Stimulated activated CD8-positive, alpha-beta memory T cell treated with anti-CD3 and anti-CD28 coated beads, Interleukin-15, amount 100 ng/mL, for 48 hours (primary cell): ENCODE results near the gene CASKIN2.
"Not testable (repeated sequence)": the region's sequence is repeated elsewhere in the genome, so short reads cannot be mapped to it uniquely, and the experiment has no call there.

Experiments used
- DNase-seq, 2 donors: peaks; one replicate each; pipeline ENCODE4 v3.0.0-alpha.2; 2020; ENCODE audit warnings: low read depth in 2 of 2

CASKIN2 gene

DNA sequence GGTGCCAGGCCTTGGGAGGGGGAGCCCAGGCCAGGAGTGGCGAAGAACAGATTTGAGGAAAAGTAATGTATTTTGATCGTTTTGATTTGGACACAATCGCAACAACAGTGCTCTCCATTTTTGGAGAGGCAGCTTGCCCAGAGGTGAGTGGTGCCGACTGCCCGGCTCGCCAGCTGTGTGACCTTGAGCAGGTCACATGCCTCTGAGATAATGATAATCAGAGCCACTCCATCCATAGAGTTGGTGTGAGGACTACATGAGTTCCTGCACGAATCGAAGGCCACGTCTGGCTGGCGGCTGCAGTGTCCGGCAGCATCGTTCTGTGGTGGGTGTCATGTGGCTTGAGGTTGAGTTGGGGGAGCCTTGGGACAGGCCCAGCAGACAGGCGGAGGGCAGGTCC lies 30.8 kb upstream of the CASKIN2 start:
- no peak for DNase-seq

DNA sequence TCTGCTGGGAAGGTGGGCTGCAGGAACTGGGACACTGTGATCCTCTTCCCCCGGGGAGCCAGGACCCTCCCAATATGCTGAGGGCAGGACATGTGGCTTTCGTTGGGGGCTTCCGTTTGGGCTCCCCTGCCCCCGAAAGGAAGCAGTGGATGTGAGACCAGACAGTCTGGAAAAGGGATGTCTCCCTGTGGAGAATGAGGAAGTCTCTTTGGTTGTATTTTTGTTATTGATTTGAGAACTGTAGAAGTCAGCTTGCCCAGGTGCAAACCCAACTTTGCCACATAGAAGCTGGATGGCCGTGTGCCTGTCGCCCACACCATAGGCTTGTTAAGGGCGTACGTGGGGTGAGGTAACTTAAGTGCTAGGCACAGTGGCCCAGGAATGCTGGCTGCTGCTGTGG lies 28.9 kb upstream of the CASKIN2 start:
- no peak for DNase-seq

DNA sequence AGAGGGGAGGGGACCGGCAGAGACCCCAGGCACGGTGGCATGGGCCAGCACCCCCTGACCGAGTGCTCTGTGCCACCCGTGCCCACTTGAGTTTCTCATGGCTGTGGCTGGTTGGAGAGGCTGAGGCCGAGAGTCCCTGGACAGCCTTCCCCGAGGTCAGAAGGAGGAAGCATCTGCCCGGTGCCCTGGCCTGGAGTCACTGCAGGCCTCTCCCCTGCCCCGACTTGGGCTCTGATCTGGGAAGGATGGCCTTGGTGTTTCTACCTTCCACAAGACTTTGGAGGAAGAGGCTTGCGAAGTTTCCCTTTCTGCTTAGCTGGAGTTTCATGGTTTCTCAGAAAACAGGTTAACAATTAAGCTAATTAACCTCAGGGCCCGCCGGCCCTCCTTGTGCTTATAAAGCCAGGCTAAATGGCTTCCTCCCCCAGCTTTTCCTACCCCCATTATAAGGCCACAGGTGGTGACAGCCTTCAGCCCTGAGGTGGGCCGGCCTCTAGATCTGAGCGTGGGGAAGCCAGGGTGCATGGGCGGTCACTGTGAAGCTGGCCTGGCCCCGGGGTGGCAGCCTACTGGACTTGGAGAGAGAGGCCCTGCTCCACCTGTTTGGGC lies 27.5 kb upstream of the CASKIN2 start:
- DNase-seq = no peak

DNA sequence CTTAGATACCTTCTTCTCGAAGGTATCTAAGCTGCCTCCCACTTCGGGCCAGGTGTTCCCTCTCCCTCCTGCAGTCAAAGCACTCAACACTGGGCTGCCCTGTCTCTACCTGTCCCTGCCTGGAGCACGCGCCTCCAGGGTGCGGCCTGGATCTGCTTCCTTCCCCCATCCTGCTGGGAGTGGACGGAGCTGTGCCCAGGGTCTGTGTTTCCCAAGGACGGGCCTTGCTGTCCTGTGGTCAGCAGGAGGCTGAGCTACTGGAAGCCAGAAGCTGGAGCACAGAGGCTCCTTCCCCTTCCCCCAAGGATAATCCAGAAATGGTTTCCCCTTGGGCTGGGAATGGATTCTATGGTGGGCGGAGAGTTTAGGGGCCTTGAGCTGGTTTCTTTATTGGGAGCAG lies 26.9 kb upstream of the CASKIN2 start:
- no peak for DNase-seq

DNA sequence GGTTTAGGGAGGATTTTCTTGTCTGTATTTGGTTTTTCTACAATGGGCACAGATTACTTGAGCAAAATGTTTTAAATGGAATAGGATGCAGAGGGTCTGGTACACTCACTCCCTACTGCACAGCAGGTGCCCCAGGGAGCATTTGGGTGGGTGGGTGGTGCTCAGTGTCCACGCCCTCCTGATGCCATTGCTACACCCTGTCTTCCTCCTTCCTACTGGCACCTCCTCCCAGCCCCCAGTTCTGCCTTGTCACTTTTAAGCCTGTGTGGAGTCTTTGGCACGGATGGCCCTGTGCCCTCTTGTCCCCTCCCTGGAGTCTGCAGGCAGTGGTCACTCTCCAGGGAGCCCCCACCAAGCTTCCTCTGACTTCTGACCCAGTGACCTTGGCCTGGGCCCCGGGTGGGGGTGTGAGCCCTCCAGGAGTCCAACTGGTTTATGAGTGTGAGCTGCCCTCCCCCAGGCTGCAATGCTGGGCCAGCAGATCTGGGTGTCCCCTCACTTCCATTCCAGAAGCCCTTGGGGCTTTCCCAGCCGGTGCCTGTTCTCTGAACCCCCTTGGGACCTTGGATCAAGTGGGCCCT lies 25.7 kb upstream of the CASKIN2 start:
- DNase-seq = no peak

DNA sequence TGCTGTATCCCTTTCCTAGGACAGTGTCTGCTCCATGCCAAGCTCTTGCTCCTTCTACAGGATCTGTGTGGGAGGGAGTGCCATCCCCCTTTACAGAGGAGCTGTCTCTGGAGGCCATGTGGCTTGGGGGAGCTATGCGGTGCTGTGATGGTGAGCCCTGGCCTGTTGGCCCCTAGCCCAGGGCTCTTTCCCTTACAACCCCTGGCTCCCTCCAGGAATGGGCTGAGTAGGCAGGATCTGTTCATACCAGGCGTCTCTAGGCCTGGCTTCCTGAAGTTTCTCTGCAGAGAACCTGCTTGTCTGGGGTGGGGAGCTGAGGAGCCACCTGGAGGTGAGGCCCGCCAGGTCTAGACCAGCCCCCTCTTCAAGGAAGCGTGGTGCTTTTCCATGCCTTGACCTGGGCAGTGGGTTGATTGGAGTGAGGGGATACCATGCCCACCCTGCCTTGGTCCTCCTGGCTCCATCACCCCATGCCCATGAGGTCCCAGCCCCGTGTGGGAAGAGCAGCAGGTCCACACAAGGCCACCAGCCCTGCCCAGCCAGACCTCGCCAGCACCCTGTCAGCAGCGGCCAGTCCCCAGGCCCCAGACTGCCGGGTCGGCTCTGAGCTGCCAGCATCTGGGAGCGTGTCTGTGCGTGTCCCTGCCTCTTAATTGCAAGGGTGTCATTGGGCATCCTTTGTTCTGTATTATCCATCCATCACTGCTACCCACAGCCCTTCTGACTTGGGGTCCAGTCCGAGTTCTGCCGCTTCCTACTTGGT lies 24.8 kb upstream of the CASKIN2 start:
- DNase-seq = no peak

DNA sequence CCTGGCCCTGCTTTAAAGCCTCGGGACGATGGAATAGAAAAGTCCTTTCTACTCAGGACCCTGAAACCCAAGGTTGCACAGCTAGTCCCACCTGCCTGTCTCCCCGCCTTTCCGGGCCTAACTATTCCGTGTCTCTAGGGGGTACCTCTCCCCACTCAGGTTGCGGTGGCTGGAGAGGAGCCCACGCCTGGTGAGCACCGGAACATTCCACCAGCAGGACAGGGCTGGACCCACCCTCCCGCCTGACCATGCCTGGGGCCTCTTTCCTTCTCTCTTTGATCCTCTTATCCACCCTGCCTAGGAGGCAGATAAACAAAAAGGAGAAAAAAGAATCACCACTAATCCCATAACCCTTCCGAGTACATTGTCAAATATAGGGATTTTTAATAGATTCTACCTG lies 21.0 kb upstream of the CASKIN2 start:
- no peak for DNase-seq

DNA sequence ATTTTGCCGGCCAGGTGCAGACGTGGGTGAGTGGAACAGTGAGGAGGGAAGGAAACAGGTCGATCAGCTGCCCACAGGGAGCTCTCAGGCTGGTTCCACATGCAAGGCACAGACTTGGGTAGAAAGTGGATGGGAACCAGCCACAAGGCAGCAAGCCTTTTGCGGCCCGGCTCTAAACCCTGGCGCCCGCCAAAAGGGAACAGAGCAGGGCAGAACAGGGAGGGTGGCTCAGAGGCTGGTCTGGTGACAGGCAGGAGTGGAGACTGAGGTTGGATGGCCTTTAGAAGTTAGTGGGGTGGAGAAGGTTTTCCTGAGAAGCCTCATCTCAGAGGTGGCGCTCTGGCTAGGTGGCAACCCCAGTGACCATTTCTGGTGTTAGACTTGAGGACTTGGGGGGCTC lies 20.5 kb upstream of the CASKIN2 start:
- no peak for DNase-seq

DNA sequence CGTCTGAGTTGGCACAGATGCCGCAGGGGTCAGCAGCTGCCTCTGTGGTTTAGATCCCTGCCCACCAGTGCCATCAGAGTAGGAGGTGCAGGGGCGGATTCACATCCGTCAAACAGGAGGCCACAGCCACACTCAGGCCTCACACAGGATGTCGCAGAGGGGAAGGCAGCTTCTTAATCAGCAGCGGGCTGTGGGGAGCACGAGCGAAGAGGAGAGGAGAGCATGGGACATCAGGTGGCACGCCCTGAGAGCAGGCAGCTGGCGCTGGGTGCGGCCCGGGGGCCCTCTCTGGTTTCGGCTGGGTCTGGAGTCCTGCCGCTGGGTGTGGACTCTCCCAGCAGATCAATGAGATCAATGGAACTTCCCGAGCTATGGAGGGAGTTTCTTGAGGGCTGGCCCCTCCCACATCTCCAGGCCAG lies 19.8 kb upstream of the CASKIN2 start:
- DNase-seq = peak; percentile 56 to 67

DNA sequence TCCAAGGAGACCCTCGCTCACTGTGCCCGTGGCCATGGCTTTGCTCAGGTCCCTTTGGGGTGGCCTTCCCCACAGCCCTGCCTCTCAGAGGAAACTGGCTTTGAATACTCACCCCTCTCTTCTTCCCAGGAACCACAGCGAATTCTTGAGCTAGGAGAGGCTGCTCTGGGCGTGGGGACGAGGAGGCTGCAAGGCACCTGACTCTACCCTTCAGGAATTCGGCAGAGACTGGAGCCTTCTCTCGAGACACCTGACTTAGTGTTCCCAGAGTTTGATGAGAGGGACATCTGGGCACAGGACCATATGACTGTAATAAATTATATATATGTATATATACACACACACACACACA lies 16.4 kb upstream of the CASKIN2 start:
- no peak for DNase-seq

DNA sequence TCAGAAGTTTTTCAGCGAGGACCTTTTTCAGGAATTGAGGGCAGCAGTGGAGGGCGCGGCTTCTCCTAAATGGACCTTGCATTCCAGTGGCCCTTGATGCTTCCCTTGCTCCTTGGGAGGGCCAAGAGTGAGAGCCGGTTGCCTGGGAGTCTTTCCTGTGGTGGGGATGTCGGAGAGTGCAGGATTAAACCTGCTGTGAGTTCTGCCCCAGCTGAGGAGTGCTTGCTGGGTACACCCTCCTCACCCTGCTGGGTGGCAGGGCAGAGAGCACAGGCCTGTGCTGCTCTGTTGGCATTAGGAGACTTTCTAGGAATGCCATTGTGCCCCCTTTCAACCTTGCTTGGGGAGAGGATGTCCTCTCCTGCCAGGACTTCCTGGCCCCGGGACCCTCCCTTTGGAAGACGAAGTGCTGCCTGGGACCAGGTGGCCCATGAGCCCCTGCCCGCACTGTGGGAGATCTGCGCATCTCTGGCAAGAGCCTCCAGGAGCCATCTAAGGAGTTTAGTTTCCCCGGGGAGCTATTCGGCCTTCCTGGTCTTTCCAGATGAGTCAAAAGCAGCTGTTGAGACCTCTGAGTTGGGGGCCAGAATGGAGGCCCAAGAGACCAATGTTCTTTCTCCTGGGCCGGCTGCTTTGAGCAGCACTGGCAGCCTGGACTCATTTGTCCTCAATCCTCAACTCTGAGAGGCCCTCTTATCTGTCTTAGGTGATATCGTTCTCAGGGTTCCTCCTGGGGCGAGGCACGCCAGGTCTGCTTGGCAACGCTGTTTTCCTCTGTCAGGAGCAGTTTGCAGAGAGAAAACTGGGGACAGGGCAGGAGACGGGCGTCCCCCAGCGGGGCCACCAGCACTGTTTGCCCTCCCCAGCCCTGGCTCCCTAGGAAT lies 15.7 kb upstream of the CASKIN2 start:
- no peak for DNase-seq

DNA sequence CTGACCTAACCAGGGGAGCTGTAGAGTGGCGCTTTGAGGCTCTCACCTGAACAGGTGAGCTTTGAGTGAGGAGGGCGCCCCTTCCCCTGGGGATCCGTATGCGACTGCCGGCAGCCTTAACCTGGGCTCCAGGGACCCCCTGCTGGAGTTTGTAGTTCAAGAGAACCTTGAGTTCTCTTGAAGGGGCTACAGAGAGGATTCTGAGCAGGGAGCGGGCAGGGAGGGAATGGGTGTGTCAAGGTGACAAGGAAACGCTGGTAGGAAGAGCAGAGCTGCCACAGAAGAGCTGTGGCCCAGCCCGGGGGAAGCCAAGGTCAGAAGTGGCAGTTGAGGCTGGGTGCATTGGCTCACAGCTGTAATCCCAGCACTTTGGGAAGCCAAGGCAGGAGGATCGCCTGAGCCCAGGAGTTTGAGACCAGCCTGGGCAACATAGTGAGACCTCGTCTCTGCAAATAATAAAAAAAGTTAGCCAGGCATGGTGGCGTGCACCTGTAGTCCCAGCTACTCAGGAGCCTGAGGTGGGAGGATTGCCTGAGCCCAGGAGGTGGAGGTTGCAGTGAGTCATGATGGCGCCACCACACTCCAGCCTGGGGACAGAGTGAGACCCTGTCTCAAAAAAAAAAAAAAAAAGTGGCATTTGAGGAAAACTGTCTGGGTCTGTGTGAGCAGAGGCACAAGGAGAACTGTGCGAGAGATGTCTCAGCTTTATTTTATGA lies 11.4 kb upstream of the CASKIN2 start:
- no peak for DNase-seq

DNA sequence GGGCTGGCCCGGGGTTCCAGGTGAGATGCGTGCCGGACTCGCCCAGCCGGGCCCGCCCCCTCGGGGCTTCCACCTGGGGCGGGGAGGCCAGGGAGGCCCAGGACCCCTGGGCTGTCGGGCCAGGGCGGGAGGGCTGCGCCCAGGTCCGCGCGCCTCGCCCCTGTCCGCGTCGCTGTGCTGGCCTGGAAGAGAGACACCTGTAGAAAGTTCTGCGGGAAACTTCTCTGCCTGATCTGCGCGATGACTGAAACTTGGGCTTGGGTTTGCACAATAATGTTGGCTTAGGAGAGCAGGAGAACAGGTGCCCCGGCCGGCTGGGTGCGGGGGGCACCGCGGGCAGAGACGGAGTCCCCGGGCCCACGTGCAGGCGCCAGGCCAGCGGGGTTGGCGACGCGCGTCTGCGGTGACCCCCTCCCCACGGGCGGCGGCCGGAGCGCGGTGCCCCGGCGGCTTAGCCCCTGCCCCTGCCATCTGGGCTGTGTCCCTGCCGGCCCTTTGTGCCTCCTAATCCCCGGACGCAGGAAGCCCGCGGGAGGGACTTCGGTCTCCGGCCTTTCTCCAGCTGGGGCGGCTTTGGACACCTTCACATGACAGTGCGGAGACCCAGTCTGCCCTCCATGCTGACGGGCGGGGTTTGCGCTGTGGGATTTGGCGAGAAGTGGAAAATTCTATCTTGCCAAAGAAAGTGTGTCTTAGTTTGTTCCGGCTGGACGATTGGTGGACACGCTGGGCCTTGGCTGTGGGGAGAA lies 10.6 kb upstream of the CASKIN2 start:
- DNase-seq = no peak

DNA sequence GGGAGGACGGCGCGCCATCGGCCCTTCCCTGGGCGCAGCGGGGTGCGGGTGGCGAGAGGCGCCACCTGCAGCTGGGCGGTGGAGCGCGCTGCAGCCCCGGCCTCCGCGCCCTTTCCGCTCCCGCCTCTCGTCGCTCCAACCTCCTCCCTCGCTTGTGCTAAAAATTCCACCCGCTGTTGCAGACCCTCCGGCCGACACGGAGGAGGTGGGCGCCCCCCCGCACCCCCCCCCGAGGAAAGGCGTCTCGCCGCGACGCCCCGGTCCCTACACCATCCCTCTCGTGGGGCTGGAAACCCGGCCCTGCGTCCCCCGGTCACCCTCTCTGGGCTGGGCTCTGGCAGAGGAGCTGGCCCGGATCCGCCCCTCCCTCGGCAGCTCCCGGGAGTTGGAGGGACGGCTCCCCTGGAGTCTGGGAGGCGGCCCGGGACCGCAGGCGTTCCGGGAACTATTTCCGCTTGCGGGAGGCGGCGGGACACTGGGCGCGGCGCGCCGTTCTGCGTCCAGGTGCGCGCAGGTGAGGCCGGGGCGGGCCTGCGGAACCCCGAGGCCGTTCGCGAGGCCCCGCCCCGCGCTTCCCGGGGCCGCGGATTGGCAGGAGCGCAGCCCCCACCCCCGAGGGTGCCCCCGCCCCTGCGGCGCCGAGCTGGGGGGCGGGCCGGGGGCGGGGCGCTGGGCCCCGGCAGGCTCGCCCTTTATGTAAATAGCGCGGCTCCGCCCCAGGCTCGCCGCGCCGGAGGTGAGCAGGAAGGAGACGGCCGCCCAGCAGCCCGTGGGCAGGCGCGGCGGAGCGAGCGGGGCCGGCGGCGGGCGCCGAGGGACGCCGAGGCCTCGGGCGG lies 9.9 kb upstream of the CASKIN2 start, which contains the start of gene LLGL2:
LLGL2 (plus strand) TSS at position 728 of the 836 bp plus-strand sequence. CDS start 17,730 bp downstream, outside the sequence.
- DNase-seq = peak; percentile 66 to 79

DNA sequence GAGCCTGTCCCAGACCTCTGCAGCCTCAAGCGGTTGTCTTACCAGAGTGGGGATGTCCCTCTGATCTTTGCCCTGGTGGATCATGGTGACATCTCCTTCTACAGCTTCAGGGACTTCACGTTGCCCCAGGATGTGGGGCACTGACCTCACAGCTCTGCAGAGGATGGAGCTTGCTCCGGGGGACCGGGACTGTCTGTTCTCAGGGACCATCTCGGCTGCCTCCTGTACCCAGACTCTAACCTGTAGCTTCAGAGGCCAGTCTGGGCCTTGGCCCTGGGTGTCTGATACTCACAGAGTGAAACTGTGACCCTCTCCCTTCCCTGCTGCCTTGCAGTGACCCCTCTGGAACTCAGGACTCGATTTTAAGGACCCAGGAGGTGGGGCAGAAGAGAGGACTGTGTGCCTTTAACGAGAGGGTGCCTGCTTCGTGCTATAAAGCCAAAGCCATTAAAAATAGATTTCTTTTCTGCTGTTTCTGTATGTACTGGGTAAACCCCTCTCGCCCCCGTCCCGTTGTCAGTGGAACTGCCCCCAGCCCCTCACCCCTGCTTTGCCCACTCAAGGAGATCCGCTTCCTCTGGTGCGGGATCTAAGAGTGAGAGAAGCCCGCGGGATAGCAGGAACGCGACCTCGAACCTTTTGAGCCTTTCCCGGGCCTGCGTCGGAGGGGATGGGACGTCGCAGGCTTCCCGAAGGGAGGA lies 9.1 kb upstream of the CASKIN2 start:
- no peak for DNase-seq

DNA sequence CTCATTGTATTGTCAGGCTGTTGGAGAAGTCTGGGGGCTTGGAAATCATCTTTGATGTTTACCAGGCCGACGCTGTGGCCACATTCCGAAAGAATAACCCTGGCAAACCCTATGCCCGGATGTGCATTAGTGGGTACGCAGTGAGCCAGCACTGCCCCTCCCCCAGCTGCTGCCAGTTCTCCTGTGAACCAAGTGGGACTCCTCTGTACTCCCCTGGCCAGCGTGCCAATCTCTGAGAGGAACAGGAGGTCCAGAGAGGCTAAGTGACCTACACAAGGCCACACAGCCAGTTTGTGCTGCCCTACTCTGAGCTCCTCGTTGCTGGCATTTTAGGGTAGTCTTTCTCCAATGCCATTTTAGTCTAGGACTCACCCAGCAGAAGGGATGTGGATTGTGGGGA lies 8.3 kb upstream of the CASKIN2 start:
- no peak for DNase-seq

DNA sequence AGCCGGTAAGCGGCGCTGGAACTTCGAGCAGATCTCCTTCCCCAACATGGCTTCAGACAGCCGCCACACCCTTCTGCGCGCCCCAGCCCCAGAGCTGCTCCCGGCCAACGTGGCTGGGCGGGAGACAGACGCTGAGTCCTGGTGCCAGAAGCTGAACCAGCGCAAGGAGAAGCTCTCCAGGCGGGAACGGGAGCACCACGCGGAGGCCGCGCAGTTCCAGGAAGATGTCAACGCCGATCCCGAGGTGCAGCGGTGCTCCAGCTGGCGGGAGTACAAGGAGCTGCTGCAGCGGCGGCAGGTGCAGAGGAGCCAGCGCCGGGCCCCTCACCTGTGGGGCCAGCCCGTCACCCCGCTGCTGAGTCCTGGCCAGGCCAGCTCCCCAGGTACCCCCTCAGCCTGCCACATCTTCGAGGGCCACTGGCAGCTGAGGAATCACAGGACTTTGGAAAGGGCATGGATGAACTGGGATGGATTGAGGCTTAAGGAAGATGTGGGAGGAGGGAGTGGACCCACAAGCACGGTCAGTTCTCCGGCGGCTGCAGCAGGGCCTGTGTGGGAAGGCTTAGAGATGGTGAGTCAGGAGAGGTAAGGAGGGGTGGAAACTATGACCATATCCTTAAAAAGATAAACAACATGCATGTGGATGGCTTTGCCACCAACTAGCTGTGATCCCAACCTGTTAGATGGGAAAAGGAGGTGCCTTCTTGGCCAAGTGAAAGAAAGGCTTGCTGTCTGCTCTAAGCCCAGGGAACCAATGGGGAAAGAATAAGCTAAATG lies 6.8 kb upstream of the CASKIN2 start:
- DNase-seq = no peak

DNA sequence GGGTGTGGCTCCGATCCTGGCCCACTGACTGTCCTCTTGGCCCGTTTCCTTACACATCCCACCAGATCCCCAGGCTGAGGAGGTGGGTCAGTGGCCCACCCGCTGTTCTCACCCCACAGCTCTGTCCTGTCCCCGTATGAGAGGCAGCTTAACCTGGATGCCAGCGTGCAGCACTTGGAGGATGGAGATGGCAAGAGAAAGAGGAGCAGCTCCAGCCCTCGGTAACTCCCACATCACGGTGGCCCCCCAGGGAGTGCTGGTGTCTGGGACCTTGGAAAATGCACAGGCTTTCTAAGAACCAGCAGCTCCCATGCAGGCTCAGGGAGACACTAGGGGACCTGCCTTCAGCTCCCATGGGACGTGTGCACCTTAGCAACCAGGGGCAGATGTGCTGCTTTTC lies 6.0 kb upstream of the CASKIN2 start:
- no peak for DNase-seq

DNA sequence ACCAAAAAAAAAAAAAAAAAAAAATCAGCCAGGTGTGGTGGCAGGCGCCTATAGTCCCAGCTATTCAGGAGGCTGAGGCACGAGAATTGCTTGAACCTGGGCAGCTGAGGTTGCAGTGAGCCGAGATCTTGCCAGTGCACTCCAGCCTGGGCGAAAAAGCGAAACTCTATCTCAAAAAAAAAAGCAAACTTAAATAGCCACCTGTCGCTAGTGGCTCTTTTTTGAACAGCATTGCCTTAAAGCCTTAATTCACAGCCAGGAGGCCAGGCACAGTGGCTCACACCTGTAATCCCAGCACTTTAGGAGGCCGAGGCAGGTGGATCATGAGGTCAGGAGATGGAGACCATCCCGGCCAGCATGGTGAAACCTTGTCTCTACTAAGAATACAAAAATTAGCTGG lies 5.1 kb upstream of the CASKIN2 start:
- not testable (repeated sequence) for DNase-seq
